ENCODE measurements around the gene PRAC1.

Gene PRAC1

DNA sequence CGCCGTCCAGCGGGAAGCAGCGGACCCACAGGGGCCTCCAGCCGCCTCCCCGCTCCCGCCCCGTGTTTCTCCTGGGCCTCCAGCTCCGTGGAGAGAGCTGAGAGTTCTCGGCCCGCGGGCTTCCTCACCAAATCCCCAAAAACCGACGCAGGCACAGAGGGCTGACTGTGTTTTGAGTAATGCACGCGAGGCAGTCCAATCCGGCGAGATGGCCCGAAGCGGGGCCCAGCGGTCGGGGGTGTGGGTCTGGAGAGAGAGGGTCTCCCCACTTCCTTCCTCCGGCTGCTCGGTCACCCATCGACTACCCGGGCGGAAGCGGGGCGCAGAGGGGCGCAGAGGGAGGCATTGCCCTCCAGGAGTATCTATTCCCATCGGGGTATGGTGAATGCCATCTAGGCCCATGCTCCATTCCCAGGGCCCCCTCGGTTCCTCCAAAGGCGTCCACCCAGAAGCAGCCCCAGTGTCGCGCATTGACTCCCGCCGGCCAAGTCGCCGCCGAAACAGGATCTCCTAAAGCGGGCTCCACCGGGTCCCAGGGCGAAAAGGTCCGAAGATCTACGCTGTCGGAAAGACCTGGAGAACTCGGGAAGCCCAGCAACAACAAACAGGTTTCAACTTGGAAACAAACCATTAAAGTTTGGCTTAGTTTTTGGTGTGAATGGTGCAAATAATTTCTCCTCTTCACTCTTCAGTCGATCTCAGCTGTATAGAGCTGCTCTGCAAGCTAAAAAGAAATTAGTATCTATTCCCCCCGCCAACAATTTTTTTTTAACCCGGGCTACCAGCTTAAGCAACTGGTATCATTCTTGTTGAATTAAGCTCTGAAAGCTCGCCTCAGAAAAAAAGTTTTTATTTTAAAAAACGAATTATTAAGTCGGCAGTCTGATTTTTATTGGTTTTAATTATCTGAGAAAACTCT is 25.4 kb upstream of the PRAC1 start:
- no peak for DNase-seq (ENCODE audit: low read depth in 2 of 2)

DNA sequence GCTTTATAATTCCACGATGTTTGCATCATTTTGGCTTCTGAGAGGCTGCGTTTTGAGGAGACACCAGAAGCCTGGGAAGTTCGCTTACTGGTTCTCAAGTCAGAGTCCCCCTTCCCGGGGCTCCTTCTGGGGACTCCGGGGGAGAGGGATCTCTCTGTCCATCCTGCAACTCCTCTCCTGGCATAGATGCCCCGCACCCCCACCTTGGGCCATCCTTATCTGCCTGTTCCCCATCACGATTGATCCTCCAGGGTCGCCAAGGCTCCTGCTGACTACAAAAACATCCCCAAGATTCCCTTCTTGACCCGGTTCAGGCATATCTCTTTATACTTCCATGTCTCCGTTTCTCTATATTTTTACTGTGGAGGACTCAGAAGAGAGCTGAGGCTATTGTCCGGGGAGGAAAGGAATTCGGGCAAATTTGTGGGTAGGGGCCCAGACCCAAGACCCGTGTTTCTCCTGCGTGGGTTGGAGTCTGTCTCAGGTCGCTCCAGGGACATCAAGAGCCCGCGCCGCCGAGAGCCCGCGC is 24.7 kb upstream of the PRAC1 start:
- DNase-seq (ENCODE audit: low read depth in 2 of 2) = no peak

DNA sequence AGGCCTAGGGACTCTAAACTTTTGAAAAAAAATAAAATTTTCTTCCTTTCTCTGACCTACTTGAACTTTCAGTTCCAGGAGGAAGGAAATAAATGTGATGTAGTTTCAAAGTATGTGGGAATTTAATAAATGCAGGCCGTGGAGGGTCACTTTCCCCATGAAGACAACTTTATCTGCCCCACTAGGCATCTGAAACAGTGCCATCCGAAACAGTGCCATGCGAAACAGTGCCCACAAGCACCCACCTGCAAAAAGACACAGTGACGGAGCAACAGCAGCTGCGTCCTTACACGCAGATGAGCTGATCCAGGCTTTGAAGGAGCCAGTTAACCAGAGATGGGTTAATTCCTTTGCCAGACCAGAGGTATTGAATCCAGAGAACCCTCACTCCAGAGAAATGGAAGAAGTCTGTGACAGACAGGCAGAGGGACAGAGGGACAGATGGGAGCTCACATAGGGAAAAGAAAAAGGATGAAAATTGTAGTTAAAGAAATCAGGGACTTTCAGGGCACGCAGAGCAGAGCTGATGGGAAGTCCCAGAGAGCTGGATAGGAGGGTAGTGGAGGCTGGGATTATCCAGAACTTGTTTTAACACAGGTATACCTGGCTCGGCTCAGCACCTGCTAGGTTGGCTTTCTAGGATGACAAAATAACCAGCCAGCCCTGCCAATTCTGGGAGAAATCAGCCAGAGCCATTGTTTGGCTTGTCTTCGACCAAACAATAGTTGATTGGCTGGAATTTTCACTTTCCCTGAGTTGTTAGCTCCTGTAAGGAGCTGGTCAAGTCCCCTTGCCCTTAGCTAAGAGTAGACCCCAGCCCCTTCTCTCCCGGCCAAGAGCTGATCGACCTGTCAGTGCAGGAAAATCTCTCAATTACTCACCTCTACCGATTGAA is 23.3 kb upstream of the PRAC1 start:
- DNase-seq (ENCODE audit: low read depth in 2 of 2) = no peak

DNA sequence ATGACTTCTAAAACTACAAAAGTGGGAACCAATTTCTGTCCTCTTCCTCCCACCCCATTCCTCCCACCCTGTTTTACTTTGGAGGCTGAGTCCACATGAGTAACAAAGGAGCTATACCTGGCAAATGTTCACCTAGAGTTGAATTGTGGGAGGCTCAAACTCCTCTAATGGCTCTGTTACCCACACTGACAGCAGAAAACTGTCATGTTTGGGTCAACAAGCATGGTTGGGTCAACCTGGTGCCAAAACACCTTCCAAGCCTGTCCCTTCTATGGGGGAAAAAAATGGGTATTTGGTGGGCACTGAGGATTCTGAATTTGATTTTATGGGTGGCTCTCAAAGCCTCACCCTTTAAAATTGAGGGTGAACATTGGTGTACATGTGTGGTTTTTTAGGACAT is 18.2 kb upstream of the PRAC1 start:
- no peak for DNase-seq (ENCODE audit: low read depth in 2 of 2)

DNA sequence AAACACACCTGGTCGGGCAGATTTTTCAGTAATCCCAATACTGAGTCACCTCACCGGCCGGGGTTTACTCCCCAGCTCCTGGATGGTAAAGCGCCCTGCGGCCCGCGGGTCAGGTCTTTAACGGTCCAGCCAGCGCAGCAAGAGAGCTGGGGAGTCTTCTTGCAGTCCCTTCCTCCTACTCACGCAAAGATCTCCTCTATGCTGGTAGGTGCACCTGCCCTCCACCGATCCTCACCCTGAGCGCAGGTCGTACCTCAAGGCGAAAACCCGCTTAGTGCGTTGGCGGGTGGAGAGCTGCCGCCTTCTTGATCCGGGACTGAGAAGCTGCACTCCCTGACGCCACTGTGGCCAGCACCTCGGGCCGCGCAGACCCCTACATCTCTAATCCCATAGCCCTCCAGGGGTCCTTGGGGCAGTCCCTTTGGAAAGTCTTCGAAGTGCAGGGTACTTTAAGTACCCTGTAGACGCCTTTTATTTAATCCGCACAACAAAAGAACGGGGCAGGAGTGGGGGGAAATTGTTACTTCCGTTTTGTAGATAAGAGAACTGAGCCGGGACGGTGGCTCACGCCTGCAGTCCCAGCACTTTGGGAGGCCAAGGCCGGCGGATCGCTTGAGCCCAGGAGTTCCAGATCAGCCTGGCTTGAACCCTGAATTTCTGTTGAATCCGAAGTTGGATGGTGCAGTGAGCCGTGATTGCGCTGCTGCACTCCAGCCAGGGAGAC is 16.6 kb upstream of the PRAC1 start:
- DNase-seq (ENCODE audit: low read depth in 2 of 2) = no peak

DNA sequence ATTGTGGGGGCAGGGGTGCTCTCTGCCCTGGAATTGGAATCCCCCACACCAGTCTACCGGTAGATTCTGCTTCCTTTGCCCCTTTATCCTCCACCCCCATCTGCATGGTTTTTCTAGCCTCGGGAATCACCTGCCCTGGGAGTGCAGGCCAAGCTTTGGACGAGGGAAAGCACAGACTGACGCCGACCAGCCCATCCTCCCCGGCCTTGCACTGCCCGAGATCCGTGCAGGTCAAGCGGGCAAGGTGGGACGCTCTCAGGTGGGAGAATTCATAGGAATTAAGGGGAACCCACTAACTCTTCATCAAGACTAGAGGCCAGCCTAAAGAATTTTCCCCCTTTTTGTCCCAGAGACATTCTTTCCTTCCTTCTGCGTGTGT is 16.1 kb upstream of the PRAC1 start:
- DNase-seq (ENCODE audit: low read depth in 2 of 2) = no peak

DNA sequence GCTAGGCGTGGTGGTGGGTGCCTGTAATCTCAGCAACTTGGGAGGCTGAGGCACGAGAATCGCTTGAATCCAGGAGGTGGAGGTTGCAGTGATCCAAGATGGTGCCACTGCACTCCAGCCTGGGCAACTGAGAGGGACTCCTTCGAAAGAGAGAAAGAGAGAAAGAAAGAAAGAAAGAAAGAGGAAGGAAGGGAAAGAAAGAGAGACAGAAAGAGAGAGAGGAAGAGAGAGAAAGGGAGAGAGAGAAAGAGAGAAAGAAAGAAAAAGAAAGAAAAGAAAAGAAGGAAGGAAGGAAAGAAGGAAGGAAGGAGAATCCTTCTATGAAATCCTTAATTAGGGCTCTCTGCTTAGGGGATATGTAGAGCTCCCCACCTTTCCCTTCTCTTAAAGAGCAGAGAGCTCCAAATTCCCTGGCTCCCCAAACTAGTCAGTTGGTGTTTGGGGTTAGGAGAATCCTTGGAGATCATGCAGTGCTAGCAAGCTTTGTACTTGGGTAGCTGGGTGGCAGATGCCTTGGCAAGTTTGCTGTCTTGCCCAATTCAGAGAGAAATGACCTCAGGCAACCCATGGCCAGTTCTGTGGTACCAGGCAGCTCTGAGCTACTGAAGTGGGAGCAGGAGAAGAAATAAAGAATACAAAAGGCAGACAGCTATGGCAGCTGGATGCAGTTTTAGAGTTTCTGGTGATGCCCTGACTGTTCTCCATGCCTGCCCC is 15.2 kb upstream of the PRAC1 start:
- DNase-seq (ENCODE audit: low read depth in 2 of 2) = no peak

DNA sequence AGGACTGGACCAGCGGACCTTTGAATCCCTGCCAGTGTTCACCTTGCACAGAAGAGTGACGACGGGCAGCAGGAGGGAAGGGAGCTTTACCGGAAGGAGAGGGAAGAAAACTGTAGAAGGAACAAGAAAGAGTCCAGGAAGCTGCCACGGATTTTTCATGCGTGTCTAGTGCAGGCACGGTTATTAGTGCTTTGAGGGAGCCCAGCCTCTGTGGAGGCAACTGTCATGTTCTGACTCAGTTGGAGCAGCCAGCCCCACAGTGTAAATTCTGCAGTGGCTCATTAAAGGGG is 12.7 kb upstream of the PRAC1 start:
- DNase-seq (ENCODE audit: low read depth in 2 of 2) = no peak

DNA sequence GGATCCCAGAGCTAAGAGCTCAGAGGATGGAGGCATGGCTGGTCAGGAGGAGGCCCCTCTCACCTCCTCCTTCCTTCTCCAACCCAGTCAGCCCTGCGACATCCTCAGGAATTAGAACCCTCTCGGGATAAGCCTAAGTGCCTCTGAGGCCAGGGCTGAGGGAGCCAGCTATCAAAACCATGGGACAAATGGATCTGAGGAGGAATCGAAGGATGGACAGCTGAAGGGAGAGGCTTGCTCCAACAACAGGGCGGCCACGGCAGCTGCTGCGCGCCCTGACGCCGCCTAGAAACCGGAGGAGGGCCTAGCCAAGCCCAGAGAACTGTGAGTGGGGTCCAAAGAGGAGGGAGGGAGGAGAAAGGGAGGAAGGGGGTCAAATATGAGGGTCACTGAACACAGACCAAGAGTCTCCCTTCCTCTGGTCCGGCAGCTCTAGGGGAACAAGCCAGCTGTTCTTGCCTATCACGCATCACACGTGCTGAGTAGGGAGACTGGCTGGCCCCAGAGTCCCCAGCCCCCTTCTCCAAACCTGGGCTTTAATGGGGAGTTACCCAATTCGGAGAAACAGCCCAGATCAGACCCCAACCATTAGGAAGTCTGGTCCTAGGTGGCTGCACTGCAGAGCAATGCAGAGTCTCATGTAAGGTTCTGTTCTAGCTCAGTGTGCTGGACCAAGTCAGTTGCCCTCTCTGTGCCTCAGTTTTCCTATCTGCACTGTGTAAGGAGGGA is 12.2 kb upstream of the PRAC1 start:
- DNase-seq (ENCODE audit: low read depth in 2 of 2) = no peak

DNA sequence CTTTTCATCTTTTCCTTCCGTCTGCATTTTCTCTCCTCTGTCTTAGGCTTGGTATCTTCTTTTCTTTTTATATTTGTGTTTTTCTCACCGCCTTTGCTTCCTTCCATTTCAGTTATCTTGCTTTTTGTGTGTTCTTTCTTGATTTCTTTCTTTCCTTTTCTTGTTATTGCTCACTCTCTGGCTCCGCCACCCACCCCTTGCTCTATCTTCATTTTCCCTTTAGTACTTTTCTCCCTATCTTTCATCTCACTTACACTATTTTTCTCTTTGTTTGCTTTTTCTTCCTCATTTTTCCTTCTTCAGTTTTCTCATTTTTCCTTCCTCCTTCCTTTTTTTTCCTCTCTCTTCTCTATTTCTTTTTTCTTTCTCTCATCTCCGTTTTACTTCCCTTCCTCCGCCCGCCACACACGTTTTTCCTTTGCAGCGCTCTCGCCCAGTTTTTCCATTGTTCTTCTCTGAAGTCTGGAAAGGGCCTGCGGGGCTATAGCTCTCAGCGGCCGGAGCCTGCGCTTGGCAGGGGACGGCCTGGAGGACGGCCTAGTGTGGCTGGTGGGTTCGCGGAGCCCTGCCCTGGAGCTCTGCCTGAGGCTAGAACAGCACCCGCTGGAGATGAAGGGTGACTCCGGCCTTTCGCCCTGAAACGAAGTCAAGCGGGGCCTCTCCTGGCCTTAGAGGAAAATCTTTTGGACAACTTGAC is 11.5 kb upstream of the PRAC1 start:
- DNase-seq (ENCODE audit: low read depth in 2 of 2) = no peak

DNA sequence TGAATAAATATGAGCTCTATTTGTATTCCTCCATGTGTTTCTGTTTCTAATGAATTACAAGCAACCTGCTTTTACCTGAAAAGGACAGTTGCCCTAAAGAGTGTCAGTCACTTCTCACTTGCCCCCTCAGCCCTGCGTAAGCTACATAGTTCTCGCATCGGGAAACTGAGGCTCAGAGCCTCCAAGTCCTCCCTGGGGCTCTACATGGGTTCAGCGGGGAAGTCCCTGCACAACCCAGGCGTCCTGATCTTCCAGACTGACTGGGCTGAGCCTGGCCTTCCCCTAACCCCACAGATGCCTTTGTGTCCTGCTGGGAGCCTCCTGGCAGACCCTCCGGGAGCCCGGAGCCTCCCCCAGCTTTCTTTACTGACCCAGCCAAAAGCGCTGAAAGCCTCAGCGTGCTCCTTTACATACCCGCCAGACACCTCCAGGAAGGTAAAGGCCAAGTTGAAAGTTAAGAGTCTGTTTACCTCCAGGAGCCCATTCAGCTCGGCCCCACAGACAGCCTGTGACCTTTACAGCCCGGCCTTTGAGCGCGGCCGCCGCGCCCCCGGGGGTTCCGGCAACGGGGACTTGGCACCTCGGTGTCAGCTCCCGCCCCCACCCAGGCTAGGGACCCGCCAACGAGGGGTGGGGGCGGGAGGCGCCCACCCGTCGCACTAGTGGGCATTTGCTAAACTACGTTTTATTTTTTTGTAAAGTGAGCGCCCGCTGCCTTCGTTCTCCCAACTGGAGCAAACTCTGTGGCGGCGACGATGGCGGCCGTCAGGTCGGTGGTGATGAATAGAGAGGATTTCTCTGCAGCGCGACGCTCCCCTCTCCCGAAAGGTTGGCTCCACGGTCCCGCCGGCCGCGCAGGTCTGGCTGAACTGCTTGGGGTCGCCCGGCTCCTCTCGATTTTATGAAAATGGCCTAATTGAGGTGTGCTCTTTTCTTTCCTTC is 10.6 kb upstream of the PRAC1 start:
- no peak for DNase-seq (ENCODE audit: low read depth in 2 of 2)

DNA sequence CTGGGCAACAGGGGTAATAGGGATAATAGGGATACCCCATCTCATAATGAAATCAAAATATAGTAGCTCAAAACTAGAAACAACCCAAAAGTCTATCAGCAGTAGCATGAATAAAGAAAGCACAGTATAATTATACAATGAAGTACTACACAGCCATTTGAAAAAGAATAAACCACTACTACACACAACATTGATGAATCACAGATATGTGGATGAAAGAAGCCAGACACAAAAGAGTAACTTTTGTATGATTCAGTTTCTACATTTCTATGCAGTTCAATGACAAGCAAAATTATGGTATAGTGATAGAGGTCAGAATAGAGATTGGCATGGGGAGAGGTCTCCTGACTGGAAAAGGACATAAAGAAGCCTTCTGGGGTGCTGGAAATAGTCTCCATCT is 9.0 kb upstream of the PRAC1 start:
- no peak for DNase-seq (ENCODE audit: low read depth in 2 of 2)

DNA sequence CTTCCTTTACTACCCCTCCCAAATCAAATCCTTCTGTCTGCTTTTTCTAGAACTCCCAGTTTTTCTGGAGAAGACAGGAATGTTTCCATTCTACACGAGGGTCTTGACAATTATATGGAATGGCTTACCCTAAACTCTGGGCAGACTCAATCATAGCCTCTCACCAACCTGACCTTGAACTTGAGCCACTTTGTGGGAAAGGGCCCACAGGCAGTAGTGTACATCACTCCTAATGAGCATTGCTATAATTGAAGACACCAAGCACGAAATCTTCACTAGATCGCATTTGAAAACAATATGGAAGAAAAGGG is 7.9 kb upstream of the PRAC1 start:
- no peak for DNase-seq (ENCODE audit: low read depth in 2 of 2)

DNA sequence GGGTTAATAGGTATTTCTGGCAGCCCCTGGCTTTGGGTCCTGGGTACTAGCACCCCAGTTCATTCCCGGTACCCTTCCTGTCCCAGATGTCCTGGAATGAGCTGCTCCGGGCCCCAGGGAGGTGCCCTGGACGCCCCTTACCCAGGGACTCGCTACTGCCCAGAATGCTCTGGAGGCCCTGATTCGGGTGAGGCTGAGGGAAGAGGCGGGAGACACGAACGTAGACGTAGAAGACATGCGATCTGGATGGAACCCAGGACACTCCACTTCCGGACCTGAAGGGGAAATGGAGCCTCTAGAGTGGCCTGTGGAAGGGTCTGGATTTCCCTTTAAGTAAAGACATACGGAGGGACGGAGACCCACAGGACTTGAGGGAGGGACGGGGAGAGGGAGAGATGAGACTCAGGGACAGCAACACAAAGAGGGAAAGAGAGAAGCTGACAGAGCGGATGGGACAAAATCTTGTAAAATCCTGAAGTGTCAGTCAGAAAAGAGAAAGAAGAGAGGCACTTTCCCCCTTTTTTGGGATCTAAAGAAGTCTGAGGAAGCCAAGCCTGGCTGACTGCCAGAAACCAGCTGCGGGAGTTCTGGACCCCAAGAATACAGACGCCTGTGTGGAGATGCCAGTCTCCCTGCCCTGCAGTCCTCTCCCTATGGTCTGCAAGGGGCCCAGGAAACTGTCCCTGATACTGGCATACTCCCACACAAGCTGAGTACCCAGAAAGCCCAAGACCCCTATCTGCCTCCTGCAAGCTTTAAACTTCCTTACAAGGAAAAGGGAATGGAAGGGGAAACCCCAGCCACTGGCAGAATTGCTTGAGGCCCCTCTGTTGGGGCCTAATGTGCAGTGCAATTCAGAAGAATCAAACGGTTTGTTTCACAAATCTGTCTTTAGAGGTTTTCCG is 7.3 kb upstream of the PRAC1 start:
- DNase-seq (ENCODE audit: low read depth in 2 of 2) = no peak

DNA sequence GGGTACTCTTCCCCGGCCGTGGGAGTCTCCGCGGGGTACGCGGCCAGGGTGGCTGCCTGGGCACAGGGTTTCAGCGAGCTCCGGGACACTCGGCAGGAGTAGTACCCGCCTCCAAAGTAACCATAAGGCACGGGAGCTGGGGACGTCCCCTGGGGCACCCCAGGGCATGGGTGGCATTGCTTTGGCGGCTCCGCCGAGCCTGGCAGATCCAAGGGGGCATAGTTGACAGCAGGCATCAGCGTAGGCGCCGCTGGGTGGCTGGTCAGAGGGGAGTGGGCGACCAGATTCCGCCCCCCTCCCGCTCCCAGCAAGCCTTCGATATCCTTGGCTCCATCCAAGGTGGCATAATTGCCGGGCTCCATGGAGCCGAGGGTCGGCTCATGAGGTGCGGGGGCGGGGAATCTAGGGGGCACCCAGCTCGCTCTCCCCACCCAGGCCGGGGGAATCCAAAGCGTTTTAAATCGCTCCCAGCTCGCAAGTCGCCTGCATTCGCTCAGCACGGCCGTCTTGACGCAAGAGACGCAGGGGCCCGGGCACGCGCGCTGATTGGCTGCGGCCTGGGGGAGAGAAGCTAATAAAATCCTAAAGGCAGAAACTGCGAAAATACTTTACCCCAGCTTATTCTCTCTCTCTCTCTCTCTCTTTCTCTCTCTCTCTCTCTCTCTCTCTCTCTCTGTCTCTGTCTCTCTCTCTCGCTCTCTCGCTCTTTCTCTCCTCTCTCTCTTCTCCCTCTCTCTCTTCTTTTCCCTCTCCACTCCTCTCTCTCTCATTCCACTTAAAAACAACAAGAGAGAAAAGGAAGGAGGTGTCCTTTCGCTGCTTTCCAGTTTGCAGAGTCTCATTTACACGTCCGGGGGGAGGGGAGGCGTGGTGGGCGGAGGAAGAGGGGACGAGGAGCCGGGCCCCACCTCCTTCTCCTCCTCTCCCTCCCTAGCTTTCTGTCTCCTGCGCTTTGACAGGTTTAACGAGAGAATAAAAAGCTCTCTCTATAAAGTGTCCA is 6.2 kb upstream of the PRAC1 start, which contains the start of gene HOXB13:
Gene HOXB13, minus strand, starts transcription at position 519 of the 1,000 bp plus-strand sequence. Its CDS starts 157 bp downstream, at position 362.
- no peak for DNase-seq (ENCODE audit: low read depth in 2 of 2)

DNA sequence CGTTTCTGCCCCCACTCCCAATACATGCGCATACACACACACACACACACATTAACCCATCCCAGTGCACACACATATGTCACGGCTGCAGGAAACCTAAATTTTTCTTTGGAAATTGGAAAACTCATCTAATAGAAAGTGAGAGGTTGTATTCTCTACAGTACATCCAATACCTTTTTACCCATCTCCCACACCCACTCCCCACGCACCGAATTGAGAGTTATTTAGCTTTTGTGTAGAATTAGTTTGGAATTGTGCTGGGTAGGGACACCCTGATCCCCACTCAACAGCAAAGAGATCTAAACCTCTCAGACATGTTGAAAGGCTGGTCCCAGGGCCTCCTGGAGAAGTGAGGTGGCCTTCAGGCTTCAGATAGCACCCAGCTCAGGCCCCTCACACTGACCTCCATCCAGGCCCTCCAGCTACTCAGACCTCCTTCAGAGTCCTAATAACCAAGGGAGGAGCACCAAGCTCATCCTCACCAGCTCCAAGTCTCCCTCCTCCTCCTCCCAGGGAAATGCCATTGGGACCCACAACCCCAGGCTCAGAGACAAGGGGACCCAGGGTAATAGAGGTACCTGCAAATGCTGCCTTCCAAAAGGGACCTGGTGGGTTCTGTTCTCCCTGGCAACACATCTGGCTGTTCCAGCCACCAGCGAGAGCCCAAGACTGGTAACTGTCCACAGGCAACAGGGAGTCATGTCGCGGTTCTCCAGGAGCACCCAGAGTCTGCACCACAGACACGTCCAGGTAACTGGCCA is 5.3 kb upstream of the PRAC1 start:
- DNase-seq (ENCODE audit: low read depth in 2 of 2) = no peak
